ENCODE measurements around the gene PTH1R.

DNA sequence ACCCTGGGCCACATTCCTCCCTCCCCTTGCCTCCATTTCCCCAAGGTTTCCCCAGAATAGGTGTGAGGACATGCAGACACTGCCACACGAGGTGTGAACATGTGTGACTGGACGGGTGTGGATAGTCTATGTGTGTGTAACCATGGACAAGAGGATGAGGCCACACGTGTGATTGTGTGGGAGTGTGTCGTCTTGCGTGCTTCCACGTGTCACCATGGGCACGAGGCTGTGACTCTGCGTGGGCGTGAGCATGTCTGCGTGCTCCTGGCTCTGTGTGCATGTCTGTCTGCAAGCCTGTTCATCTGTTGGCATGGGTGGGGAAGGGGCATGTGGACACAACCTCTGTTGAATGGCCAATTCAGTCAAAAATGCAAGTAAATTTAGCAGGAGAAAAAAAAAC, 8.1 kb upstream of the PTH1R start:
- TF ChIP-seq, protein P1, sequence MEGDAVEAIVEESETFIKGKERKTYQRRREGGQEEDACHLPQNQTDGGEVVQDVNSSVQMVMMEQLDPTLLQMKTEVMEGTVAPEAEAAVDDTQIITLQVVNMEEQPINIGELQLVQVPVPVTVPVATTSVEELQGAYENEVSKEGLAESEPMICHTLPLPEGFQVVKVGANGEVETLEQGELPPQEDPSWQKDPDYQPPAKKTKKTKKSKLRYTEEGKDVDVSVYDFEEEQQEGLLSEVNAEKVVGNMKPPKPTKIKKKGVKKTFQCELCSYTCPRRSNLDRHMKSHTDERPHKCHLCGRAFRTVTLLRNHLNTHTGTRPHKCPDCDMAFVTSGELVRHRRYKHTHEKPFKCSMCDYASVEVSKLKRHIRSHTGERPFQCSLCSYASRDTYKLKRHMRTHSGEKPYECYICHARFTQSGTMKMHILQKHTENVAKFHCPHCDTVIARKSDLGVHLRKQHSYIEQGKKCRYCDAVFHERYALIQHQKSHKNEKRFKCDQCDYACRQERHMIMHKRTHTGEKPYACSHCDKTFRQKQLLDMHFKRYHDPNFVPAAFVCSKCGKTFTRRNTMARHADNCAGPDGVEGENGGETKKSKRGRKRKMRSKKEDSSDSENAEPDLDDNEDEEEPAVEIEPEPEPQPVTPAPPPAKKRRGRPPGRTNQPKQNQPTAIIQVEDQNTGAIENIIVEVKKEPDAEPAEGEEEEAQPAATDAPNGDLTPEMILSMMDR (IDR thresholded peaks at IDR 0.05) = no peak
- TF ChIP-seq POLR2A (IDR thresholded peaks at IDR 0.05) = no peak

Measured in testis (tissue), 2 donors.